ENCODE measurements around the gene PDE4D. TPM values are rescaled to one million over a fixed set of nuclear protein-coding genes. Genes with fewer than 3 reads are reported as not detected.
"Not testable (repeated sequence)": the region's sequence is repeated elsewhere in the genome, so short reads cannot be mapped to it uniquely, and the experiment has no call there.

PDE4D gene
- total RNA-seq, 1 donor from 2014 or later = 13.2 TPM

DNA sequence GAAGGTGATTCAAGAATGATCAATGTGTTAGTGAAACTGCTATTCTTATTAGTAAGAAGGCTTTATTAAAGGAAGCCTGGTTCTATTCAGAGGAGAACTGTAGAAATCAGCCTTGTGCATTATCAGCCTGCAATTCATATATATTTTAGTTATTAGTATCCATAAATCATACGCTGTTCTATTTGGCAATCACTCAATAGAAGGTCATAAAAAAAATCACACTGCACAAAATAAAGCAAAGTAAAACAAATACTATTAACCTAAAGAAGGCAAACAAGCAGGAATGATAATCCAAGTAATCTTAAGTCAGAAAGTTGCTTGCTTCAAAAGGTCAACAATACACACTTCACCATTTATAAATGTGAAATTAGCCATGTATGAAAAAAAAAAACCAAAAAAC is 138.1 kb downstream of the PDE4D start:
- H3K36me3 Mint-ChIP-seq (ENCODE audit: unreplicated experiment) = no peaks in the 10 kb centered on the region
- no peak for DNase-seq
- H3K9me3 Mint-ChIP-seq (ENCODE audit: unreplicated experiment) = no peaks in the 10 kb centered on the region
- no peak overlapping the region for H3K27ac Mint-ChIP-seq (ENCODE audit: unreplicated experiment)
- H3K27me3 Mint-ChIP-seq (ENCODE audit: unreplicated experiment) = peaks cover 2% of the 10 kb centered on the region
- peaks cover 7% of the 10 kb centered on the region for H3K4me1 Mint-ChIP-seq (ENCODE audit: low read depth, unreplicated experiment)
- no peak overlapping the region for H3K4me3 Mint-ChIP-seq (ENCODE audit: unreplicated experiment)
- TF ChIP-seq, protein P1, sequence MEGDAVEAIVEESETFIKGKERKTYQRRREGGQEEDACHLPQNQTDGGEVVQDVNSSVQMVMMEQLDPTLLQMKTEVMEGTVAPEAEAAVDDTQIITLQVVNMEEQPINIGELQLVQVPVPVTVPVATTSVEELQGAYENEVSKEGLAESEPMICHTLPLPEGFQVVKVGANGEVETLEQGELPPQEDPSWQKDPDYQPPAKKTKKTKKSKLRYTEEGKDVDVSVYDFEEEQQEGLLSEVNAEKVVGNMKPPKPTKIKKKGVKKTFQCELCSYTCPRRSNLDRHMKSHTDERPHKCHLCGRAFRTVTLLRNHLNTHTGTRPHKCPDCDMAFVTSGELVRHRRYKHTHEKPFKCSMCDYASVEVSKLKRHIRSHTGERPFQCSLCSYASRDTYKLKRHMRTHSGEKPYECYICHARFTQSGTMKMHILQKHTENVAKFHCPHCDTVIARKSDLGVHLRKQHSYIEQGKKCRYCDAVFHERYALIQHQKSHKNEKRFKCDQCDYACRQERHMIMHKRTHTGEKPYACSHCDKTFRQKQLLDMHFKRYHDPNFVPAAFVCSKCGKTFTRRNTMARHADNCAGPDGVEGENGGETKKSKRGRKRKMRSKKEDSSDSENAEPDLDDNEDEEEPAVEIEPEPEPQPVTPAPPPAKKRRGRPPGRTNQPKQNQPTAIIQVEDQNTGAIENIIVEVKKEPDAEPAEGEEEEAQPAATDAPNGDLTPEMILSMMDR (IDR thresholded peaks at IDR 0.05; ENCODE audit: partially characterized antibody, unreplicated experiment) = no peak

DNA sequence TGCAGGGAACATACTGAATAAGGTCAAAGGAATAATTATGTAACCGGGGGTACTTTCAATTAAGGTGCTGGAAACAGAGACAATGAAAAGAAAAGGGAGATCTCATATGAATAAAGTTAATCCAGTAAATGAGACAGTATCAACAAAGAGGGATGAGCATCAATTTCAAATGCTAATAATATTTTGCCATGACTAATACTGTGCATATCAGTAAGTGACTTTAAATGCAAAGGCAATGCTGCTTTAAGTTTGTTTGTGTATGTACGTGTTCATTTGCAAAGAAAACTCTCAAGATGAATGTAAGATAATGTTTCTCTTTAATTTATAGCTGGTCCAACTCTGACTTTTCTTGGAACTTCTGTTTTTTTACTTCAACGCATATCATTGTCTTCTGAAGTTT is 139.9 kb downstream of the PDE4D start:
- Mint-ChIP-seq H3K36me3 (ENCODE audit: unreplicated experiment) (no peaks in the 10 kb centered on the region), H3K4me3 (ENCODE audit: unreplicated experiment) (no peak overlapping the region), H3K27ac (ENCODE audit: unreplicated experiment) (no peak overlapping the region), H3K27me3 (ENCODE audit: unreplicated experiment) (peaks cover 2% of the 10 kb centered on the region), H3K9me3 (ENCODE audit: unreplicated experiment) (no peaks in the 10 kb centered on the region), H3K4me1 (ENCODE audit: low read depth, unreplicated experiment) (no peaks in the 10 kb centered on the region)
- TF ChIP-seq, protein P1 (IDR thresholded peaks at IDR 0.05; ENCODE audit: partially characterized antibody, unreplicated experiment) = no peak
- DNase-seq = no peak

DNA sequence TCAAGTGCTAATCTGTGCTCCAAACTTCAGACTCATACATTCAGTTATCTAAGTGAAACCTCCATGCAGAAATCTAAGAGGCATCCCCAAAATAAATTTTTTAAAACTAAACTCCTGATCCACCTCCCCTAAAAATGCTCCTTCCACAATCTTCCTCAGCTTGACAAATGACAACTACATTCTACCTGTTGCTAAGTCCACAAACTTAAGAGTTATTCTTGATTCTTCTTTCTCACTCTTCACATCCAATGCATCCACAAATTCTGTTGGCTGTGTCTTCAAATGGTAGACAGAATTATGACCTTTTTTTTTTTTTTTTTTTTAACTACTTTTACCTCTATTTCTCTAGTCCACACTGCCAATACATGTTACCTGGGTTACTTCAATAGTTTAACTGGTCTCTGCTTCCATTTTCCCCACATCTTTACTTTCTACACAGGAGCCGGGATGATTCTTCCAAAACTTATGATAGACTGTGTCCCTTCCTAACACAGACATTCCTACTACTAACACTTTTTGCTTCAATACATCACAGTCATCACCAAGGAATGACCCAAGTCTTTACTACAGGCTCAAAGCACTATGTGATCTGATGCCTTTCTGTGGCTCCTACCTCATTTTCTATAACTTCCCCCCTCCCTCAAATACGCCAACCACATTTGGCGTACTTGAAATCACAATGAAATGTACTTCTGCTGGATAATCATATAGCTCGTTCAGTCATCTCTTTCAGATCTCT is 143.6 kb downstream of the PDE4D start:
- Mint-ChIP-seq H3K27me3 (ENCODE audit: unreplicated experiment) (peaks cover 4% of the 10 kb centered on the region), H3K9me3 (ENCODE audit: unreplicated experiment) (no peaks in the 10 kb centered on the region), H3K4me1 (ENCODE audit: low read depth, unreplicated experiment) (peaks cover 7% of the 10 kb centered on the region), H3K27ac (ENCODE audit: unreplicated experiment) (no peak overlapping the region), H3K36me3 (ENCODE audit: unreplicated experiment) (no peaks in the 10 kb centered on the region), H3K4me3 (ENCODE audit: unreplicated experiment) (no peak overlapping the region)
- TF ChIP-seq, protein P1 (IDR thresholded peaks at IDR 0.05; ENCODE audit: partially characterized antibody, unreplicated experiment) = no peak
- no peak for DNase-seq

DNA sequence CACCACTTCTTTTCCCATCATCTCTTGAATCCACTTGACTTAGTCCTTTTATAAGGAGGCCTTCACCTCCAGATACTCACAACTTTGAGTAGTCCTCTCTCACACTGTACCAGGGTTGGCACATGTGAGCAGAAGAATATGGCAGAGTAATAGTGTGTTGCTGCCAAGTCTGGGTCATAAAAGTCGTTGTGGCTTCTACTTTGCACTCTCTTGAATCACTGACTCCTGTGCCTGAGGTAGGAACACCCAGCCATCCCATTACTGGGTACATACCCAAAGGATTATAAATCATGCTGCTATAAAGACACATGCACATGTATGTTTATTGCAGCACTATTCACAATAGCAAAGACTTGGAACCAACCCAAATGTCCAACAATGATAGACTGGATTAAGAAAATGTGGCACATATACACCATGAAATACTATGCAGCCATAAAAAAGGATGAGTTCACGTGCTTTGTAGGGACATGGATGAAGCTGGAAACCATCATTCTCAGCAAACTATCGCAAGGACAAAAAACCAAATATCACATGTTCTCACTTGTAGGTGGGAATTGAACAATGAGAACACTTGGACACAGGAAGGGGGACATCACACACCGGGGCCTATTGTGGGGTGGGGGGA is 145.4 kb downstream of the PDE4D start:
- H3K4me1 Mint-ChIP-seq (ENCODE audit: low read depth, unreplicated experiment); H3K36me3 Mint-ChIP-seq (ENCODE audit: unreplicated experiment); H3K27me3 Mint-ChIP-seq (ENCODE audit: unreplicated experiment); H3K9me3 Mint-ChIP-seq (ENCODE audit: unreplicated experiment); H3K27ac Mint-ChIP-seq (ENCODE audit: unreplicated experiment); DNase-seq; H3K4me3 Mint-ChIP-seq (ENCODE audit: unreplicated experiment): not testable (repeated sequence)

DNA sequence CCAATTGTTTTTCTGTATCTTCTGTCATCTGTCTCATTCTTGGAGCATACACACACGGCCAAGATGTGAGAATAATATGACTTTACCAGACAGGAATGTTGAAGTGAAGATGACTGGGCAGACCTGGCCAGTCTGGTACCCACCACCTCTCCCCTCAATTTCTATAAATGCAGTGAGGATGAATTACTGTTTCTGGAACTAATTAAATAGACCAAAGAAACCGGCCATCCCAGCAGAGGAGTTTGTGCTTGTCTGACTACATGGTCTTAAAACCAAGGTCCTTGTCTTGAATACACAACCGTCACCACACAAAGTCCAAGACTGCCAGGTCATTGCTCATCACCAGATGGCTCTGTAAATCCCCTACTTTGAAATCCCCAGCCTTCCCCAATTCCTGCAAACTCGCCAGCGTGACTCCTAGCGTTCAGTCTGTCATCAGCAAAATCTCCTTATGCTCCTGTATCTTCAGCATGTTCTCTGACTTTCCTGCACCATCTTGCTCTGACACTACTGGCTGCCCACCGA is 147.2 kb downstream of the PDE4D start:
- TF ChIP-seq, protein P1 (IDR thresholded peaks at IDR 0.05; ENCODE audit: partially characterized antibody, unreplicated experiment) = no peak
- Mint-ChIP-seq H3K4me1 (ENCODE audit: low read depth, unreplicated experiment) (peaks cover 7% of the 10 kb centered on the region), H3K27ac (ENCODE audit: unreplicated experiment) (no peak overlapping the region), H3K9me3 (ENCODE audit: unreplicated experiment) (no peaks in the 10 kb centered on the region), H3K4me3 (ENCODE audit: unreplicated experiment) (no peak overlapping the region), H3K27me3 (ENCODE audit: unreplicated experiment) (peaks cover 2% of the 10 kb centered on the region), H3K36me3 (ENCODE audit: unreplicated experiment) (no peaks in the 10 kb centered on the region)
- DNase-seq = no peak
